GM19372 (cell line): ENCODE results near the gene POLD4.

Experiments
- ATAC-seq: cut with Tn5 transposase; IDR thresholded peaks from one replicate; pipeline ENCODE4 v1.9.1; 2021; ENCODE audit warnings: mild to moderate bottlenecking, low read depth, moderate library complexity; ENCODE audit not compliant: unreplicated experiment

Gene POLD4

GRCh38 chr11:67304511-67305113, 48.7 kb downstream of the POLD4 start:
- ATAC-seq, result no peak

DNA sequence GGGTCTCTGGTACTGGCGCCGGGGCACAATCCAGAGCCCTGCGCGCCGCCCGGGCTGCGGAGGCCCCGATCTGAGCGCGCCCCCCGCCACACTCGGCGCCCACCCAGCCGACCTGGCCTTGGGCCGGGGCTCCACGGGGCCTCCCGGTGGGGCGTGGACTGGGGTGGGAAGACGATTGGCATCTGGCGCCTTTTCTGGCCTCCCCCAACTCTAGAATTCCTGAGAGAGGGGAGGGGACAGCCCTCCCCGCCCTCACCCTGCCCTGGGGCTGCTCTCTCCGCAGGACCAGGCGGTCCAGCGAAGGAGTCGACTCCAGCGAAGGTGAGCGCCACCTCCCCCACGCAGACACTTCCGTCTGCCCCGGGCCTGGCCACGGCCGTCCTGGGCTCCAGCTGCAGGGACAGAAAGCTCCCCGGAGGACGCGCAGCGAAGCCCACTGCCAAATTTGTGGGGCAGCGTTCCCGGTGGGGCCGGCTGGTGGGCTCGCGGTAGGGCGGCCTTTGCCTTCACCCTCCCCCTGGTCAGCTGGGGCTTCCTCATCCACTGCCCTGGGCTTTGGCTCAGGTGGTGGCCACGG, 49.4 kb downstream of the POLD4 start:
- no peak for ATAC-seq

DNA sequence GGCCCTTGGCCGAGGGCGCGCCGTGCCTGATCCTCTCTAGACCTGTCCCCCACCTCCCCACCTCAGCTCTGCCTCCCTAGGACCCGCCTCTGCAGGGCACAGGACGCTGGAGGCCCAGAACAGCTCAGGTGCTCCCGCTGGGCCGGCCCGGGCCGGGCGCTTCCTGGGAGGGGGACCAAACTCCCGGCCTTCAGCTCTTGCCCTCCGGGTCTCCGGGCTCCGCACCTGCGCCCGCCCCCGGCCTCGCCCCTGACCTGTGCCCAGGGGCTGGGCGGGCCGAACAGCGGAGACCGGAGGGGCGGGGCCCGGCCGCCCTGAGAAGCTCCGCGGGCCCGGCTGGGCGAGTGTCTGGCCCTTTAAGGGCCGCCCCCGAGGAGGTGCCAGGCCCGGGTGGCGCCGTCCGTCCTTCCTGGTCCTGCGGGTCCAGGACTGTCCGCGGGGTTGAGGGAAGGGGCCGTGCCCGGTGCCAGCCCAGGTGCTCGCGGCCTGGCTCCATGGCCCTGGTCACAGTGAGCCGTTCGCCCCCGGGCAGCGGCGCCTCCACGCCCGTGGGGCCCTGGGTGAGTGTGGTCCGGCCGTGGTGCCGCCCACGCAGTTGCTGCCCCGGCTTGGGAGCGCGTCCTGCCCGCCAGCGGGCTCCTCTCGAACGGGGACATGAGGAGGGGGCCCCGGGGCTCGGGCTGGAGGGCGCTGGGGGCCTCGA, 50.1 kb downstream of the POLD4 start, which contains the start of gene SSH3:
SSH3 (plus strand) TSS at position 399 of the 703 bp plus-strand sequence; CDS start at position 495, 96 bp downstream.
- no peak for ATAC-seq

GRCh38 chr11:67302571-67303131, 50.7 kb downstream of the POLD4 start:
- ATAC-seq, result no peak

DNA sequence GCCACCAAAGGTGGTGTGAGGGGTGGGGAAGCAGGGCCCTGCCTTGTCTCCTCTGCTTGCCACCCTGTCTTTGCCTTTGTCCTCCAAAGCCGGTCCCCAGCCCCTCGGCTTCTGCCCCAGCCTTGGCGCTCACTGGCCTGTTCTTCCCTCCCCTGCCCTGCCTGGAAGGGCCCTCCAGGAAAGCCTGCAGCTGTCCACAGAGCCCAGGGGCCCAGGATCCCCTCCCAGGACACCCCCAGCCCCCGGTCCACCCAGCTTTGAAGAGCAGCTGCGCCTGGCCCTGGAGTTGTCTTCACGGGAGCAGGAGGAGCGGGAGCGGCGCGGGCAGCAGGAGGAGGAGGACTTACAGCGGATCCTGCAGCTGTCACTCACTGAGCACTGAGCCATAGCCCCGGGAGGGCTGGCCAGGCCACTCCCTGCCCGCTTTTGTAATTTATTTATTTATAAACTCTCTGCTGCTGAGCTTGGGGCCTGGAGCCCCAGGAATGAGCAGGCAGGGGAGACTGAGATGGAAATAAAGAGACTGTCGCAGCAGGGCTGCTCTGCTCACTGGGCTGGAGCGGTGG, 51.3 kb downstream of the POLD4 start:
- no peak for ATAC-seq

DNA sequence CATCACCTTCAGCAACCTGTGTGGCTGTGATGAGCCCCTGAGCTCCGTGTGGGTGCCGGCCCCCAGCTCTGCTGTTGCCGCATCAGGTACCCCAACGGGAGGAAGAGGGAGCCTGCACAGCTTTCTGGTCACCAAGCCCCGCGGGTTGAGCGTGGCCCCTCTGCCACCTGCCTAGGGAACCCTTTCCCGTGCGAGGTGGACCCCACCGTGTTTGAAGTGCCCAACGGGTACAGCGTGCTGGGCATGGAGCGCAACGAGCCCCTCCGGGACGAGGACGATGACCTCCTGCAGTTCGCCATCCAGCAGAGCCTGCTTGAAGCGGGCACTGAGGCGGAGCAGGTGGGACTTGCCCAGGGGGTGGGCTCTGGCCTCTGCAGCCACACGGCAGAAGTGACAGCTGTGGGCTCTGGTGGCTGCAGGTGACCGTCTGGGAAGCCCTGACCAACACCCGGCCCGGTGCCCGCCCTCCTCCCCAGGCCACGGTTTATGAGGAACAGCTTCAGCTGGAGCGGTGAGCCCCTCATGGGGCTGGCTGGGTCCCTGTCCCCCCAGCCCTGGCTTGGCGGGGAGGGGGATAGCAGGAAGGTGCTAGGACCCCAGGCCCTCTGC, 51.9 kb downstream of the POLD4 start:
- ATAC-seq, result no peak
